Measurements from ENCODE around the gene PHTF1.
"Not testable (repeated sequence)": the region's sequence is repeated elsewhere in the genome, so short reads cannot be mapped to it uniquely, and the experiment has no call there.

Gene PHTF1

GRCh38 chr1:113770031-113770430 is 10.7 kb upstream of the PHTF1 start:
- no peak for DNase-seq

- no peak for DNase-seq
These were observed 10.3 kb upstream of the PHTF1 start for GRCh38 chr1:113769601-113769970.

GRCh38 chr1:113768916-113769600 is 9.8 kb upstream of the PHTF1 start:
- no peak for DNase-seq

GRCh38 chr1:113765306-113766230 is 6.3 kb upstream of the PHTF1 start:
- DNase-seq, result no peak

GRCh38 chr1:113763661-113764060 is 4.4 kb upstream of the PHTF1 start:
- DNase-seq, result no peak

GRCh38 chr1:113761937-113762336 is 2.7 kb upstream of the PHTF1 start:
- no peak for DNase-seq

GRCh38 chr1:113760102-113761080 is 1.1 kb upstream of the PHTF1 start:
- no peak for DNase-seq

GRCh38 chr1:113758631-113759332 is 504 bp downstream of the PHTF1 start:
- peak; percentile 61 to 69 for DNase-seq

- DNase-seq, result no peak
These were observed 2.8 kb downstream of the PHTF1 start for GRCh38 chr1:113756461-113756860.

- DNase-seq, result not testable (repeated sequence)
These were observed 6.0 kb downstream of the PHTF1 start for GRCh38 chr1:113753333-113753732.

GRCh38 chr1:113751516-113751915 is 7.8 kb downstream of the PHTF1 start:
- no peak for DNase-seq

- DNase-seq, result no peak
These were observed 8.2 kb downstream of the PHTF1 start for GRCh38 chr1:113751114-113751513.

GRCh38 chr1:113749402-113749801 is 9.9 kb downstream of the PHTF1 start:
- no peak for DNase-seq

GRCh38 chr1:113747376-113747775 is 11.9 kb downstream of the PHTF1 start:
- no peak for DNase-seq

GRCh38 chr1:113745425-113745824 is 13.9 kb downstream of the PHTF1 start:
- DNase-seq, result no peak

GRCh38 chr1:113744114-113744513 is 15.2 kb downstream of the PHTF1 start:
- DNase-seq, result no peak

GRCh38 chr1:113742515-113742914 is 16.8 kb downstream of the PHTF1 start:
- DNase-seq, result no peak

GRCh38 chr1:113734357-113735055 is 24.8 kb downstream of the PHTF1 start:
- no peak for DNase-seq

- no peak for DNase-seq
These were observed 26.5 kb downstream of the PHTF1 start for GRCh38 chr1:113732802-113733201.

GRCh38 chr1:113721010-113721409 is 38.3 kb downstream of the PHTF1 start:
- DNase-seq, result no peak

- DNase-seq, result not testable (repeated sequence)
These were observed 40.7 kb downstream of the PHTF1 start for GRCh38 chr1:113718621-113719020.

- DNase-seq, result not testable (repeated sequence)
These were observed 41.8 kb downstream of the PHTF1 start for GRCh38 chr1:113717506-113717905.
